G401 (cell line): Measurements from ENCODE around the gene ARL4D. TPM values are rescaled to one million over a fixed set of nuclear protein-coding genes. Genes with fewer than 3 reads are reported as not detected.
"Not testable (repeated sequence)": the region's sequence is repeated elsewhere in the genome, so short reads cannot be mapped to it uniquely, and the experiment has no call there.

ENCODE experiments used
- DNase-seq: peaks from one replicate; pipeline ENCODE4 v3.0.0-alpha.2; 2015; ENCODE audit warnings: low spot score
- in situ Hi-C: cut with HindIII; loops from 2 replicates; pipeline ENCODE4 v1.10.0; 2016; ENCODE audit warnings: low sequenced_read_pairs, mixed read lengths
- total RNA-seq: library from RNA; depleted of rRNA; stranded (reverse); fragments of >200 nt; shearing (Covaris generic); gene quantifications from 2 replicates; pipeline ENCODE4 v1.2.3, GENCODE V29; 2014

The ARL4D gene
- total RNA-seq, 1 experiment from 2014 or later: 16.7 TPM

DNA sequence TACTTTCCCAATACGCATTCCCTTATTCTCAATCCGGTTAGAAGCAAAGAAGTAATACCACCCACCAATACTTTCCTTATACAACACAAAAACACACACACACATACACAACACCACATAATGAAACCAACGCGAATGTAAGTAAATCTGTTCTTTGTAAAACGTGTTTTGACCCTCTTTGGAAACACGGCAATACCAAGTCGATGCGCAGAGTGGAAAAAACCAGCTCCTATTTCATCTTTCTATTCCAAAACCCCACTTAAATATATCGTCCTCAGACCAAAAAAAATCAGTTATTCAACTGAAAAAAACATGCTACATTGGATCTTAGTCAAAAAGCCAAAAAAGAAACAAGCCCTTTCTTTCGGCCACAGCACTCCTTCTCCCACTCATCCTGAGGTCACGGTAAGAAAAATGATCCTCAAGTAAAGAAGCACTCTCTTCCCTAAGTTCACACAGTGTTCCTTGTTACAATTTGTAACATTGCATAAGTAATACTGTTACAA, 31.0 kb upstream of the ARL4D start:
- in situ Hi-C loops: no loop called here
- DNase-seq: peak; percentile 93

DNA sequence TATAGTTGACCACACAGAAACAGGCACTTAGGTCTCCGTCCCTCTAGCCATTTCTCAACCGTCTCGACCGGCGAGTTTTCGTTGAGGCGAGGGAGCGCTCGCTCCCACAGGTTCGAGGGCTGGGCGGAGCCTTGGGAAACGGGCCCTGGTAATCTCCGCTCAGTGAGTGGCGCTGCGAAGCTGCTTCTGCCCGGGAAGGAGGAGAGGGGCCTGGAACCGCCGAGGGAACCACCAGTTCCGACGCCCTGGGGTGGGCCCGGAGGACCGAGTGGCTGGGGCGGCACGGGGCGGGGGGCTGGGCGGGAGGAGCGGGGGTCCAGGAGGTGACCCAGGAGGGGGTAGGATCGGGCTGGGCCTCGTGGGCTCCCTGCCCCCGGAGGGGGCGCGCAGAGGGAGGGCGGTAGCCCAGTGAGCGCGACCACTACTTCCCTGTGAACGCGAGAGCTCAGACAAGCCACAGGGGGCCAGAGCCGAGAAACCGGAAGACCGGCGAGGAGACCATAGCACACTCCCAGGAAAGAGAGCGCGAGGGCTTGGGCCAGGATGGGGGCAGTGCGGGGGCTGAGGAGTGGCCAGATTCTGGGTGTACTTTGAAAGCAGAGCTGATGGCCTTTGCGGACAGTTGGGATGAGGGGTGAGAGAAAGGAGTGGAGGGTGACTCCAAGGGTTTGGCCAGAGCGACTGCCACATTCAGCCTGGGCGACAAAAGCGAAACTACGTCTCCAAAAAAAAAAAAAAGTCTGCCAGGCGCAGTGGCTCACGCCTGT, 29.9 kb upstream of the ARL4D start:
- in situ Hi-C loops: no loop called here
- DNase-seq: peak; percentile 79

DNA sequence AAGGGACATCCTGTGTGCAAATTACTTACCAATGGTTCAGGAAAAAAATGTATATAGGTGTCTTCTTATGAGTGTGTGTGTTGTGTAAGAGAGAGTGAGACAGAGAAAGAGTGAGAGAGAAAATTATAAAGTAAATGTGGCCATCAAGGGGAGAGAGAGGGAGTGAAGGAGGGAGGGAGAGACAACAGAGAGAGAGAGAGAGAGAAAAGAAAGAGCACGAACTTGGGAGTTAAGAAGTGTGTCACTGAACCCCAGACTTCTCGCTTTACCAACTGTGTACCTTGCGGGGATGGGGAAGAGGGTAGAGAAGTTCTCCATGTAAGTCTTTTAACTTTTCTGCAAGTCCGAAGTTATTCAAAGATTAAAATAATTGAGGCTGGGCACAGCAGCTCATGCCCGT, 28.8 kb upstream of the ARL4D start:
- in situ Hi-C loops: no loop called here
- no peak for DNase-seq

DNA sequence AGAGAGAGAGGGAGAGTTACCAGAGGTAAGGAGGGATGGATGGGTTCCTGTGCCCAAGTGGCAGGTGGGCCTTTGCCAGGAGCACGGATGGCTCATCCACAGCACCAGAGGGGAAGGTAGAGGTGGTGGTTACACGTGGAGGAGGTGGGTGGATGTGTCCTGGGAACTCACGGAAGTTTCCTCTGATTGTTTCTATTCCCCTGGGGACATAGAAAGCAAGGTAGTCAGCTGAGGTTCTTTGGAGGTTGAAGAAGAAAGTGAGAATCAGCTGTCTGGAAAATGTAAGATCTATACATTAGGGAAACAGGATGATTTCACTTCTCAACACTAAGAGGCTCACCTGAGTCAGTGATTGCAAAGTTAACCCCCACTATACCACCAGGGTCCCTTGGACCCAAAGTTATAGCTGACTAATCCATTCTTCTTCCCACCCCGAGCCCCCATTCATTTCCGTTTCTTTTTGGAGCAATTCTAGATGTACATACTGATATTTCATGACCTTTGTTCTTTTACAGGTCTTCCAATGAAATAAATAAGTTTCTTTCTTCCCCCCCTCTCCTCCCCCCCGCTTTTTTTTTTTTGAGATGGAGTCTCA, 27.5 kb upstream of the ARL4D start:
- in situ Hi-C loops: no loop called here

DNA sequence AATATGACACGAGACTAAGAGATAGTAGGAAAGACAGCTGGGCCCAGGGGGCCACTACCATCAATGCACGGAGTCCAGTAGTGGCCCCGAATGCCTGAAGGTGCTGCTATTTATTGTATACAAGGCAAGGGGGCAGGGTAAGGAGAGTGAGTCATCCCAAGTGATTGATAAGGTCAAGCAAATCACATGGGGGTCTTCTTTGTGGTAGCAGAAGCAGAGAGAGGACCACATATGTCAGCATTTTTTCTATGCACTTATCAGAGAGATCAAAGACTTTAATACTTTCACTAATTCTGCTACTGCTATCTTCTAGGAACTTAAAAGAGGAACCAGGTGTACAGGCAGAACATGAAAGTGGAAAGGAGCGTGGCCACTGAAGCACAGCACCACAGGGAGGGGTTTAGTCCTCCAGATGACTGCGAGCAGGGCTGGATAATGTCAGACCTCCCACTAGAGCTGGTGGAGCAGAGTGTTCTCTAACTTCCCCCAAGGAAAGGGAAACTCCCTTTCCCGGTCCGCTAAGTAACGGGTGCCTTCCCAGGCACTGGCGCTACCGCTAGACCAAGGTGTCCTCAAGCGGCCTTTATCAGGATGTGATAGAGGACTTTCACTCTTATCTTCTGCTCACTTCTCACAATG, 26.4 kb upstream of the ARL4D start:
- in situ Hi-C loops: no loop called here
- DNase-seq: no peak

More for the DNA sequence above, 27.5 kb upstream of the ARL4D start:
- no peak for DNase-seq

DNA sequence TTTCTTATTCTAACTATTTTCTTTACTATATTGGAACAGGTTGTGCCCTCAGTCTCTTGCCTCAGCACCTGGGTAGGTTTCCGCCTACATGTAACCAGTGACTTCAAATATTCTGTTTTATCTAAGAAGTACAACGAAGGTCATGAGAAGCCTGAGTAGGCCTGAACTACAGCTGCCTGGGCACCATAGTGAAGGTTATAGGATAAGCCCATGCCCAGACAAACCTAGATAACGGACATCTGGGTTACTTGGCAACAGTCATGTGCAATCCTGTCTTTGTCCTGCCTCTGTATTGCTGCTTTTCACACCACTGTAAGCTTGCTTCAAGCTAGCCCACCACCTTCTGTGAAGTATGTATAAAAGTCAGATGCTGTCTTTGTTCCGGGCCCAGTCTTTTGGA, 25.4 kb upstream of the ARL4D start:
- in situ Hi-C loops: no loop called here
- no peak for DNase-seq

DNA sequence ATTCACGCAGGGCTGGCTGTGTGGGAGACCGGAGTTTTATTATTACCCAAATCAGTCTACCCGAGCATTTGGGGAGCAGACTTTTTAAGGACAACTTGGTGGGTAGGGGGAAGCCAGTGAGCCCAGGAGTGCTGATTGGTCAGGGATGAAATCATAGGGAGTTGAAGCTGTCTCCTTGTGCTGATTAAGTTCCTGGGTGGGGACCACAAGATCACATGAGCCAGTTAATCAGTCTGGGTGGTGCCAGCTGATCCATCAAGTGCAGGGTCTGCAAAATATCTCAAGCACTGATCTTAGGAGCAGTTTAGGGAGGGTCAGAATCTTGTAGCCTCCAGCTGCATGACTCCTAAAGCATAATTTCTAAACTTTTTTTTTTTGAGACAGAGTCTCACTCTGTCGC, 22.9 kb upstream of the ARL4D start:
- in situ Hi-C loops, DNase-seq: not testable (repeated sequence)

DNA sequence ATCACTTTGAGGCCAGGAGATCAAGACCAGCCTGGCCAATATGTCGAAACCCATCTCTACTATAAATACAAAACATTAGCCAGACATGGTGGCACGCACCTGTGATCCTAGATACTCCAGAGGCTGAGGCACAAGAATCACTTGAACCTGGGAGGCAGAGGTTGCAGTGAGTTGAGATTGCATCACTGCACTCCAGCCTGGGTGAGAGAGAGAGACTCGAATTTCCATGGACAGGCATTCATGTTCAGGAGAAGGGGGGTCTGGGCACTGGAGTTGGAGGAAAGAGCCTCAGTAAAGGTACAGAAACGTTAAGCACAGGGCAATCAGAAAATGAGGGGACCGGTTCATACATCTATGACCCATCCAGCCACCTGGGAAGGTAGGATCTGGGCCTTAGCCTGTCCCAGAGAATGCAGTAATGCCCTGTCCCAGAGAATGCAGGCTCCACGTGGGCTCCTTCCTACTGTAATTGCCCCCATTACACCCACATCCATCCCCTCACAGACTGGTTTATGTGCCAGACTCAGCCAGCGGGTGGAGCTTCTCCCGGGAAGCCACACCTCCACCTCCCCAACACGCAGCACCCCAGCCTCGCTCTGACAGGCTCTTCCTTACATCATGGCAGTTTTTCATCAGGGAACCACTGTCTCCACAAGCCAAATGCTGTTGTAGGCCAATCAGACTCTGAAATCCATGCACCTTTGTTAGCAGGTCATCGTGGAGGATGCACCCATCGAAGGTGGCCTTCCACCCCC, 21.6 kb upstream of the ARL4D start:
- in situ Hi-C loops: no loop called here
- no peak for DNase-seq

DNA sequence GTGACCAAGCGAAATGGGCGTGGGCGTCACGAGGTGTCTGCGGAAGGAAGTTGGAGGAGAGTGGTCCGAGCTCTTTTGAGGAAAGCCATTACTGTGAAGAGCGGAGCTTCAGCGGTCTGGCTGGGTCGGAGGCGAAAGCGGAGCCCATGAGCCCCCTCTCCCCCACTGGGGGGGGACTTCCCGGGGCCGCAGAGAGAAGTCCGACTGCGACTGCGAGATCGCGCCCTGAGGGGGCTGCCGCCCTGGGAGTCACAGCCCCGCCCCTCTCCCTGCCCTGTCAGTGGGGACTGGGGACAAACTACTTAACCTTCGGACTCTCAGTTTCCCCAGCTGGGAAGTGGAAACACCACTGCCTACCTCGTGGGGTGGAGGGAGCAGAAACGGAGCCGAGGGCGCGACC, 20.0 kb upstream of the ARL4D start:
- in situ Hi-C loops: no loop called here
- no peak for DNase-seq

DNA sequence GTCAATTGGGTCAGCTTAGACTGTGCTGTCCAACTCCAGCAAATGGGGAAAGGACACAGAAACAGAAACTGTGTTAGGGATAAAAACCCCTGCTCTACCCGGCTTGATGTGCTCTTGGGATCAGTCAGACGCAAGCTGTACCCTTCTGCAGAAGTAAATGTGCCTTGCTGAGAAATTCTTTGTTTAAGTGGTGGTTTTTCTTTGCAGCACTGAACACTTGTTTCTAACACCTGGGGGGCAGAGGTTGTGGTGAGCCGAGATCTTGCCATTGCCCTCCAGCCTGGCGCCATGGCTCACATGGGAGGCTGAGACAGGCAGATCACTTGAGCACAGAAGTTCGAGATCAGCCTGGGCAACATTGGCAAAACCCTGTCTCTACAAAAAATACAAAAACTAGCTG, 18.5 kb upstream of the ARL4D start:
- in situ Hi-C loops: no loop called here
- DNase-seq: no peak

DNA sequence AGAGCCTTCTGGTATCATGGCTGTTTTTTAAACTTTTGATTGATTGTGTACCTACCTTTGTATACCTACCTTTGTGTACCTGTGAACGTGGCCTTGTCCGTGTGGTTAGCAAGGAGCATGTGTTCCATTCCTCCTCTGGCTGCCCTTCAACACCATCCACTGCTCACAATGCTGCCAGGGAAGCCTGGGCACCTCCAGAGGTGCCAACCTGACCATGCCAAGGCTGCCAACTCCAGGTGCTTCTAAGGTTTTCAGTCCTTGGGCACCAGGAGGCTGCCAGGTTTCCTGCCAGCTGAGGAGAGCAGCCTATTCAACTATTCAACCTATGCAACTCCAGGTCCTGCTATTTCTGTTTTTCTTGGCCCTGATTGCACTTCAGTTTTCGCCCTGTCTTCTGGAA, 17.6 kb upstream of the ARL4D start:
- in situ Hi-C loops: no loop called here
- no peak for DNase-seq

DNA sequence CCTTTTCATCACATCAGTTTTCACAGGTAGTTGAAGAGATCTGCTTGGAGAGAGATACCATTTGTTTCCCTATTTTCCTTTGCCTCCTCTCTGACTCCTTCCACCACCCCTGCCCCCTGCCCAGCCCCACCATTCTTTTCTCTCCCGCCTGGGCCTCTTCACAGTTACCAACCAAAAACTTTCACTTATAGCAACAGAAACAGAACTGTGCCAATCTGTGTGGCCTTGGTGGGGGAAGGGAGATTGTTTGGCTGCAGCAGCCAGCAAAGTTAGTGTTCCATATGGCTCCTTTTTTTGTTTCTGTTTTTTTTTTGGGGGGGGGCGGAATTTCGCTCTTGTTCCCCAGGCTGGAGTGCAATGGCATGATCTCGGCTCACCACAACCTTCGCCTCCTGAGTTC, 17.2 kb upstream of the ARL4D start:
- no peak for DNase-seq
- in situ Hi-C loops: no loop called here

DNA sequence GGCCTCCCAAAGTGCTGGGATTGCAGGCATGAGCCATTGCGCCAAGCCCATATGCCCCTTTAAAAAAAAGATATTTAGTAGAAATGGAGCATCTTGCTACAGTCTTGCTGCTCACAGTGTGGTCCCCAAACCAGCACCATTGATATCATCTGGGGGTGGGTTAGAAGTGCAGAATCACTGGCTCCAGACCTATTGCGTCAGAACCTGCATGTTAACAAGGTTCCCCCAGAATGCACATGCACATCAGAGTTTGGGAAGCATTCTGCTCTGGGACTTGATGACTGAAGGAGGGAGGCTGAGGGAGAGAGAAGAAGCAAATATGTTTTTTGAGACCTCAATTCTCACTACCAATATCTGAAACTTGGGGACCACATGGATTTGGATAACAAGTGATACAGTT, 16.0 kb upstream of the ARL4D start:
- no peak for DNase-seq
- in situ Hi-C loops: no loop called here

DNA sequence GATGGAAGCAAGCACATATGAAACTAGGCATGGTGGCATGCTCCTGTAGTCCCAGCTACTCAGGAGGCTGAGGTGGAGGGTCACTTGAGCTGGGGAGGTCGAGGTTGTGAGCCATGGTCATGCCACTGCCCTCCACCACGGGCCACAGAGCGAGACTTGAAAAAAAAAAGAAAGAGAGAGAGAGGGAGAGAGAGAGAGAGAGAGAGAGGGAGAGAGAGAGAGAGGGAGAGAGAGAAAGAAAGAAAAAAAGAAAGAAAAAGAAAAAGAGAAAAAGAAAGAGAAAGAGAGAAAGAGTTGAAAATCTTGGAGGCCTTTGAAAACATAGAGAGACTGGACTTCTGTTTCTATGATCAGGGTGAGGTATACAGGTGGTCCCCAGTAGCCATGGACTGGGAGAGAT, 15.4 kb upstream of the ARL4D start:
- in situ Hi-C loops: no loop called here
- no peak for DNase-seq

DNA sequence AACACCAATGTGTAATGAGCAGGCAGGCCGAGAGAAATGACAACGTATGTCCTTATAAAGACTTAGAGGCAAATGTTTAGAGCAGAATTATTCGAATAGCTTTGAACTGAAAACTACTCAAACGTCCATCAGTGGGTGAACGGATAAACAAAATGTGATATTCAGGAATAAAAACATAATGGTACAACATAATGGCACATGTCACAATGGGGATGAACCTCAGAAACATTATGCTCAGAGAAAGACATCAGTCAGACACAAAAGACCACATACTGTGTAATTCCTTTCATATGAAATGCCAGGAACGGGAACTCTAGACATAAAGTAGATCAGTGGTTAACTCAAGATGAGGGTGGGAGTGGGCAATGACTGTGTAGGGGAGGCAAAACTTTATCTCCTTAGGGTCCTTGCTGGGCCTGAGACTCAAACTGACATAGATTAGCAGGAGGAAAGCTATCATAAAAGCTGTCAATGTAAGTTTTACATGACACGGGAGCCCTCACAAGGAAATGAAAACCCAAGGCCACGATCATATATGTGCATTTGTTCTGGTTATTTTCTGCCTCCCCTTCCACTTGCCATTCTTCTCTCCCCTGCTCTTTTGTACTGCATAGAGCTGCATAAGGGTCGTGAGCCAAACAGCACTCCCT, 14.8 kb upstream of the ARL4D start:
- in situ Hi-C loops: no loop called here
- DNase-seq: no peak

DNA sequence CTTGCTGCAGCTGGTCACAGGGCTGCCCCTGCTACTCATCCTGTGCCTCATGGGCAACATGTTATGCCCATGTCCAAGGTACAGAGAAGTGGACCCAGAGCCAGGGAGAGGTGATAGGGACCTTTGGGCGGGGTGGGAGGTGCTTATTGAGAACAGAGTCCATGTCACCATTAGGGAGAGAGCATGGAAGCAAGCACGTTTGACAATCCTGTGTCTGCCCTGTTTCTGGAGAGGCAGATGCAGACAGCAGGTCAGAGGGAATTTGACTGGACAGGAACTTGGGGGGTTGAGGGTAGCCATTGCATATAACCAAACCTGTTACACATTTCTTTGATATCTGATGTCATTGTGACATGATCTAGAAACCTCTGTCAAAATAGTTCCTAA, 14.3 kb upstream of the ARL4D start:
- DNase-seq: no peak
- in situ Hi-C loops: no loop called here

DNA sequence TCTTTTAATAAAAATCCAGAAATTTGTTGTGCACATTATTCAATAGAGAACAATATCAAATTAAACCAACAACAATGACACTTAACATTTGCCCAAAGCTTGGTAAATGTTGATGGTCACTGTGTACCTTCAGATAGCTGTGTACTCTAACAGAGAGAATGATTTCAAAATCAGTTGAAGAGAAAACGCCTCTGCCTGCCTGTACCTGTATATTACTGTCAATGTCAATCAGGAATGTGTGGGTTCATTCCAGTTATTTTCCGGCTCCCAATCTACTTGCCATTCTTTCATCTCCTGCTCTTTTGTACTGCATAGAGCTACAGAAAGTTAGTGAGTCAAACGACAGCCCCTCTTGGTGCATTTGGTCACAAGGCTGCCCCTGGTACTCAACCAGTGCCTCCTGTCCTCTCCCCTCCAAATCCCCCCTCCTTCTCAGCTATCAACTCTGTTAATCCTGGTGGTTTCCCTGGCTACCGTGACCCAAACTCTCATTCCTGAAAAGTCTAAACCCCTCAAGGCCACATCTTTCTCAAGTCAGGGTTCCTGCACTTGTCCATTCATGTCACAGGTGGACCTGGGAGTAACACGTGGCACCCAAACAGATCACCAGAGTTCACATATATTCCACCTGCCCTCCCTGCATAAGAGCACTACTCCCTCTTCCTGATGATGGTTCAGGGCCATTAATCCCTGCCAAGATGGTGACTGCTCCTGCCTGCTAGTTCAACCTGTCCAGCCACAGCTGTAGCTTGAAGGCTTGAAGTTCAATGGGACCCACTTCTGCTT, 13.6 kb upstream of the ARL4D start:
- DNase-seq: no peak
- in situ Hi-C loops: no loop called here

DNA sequence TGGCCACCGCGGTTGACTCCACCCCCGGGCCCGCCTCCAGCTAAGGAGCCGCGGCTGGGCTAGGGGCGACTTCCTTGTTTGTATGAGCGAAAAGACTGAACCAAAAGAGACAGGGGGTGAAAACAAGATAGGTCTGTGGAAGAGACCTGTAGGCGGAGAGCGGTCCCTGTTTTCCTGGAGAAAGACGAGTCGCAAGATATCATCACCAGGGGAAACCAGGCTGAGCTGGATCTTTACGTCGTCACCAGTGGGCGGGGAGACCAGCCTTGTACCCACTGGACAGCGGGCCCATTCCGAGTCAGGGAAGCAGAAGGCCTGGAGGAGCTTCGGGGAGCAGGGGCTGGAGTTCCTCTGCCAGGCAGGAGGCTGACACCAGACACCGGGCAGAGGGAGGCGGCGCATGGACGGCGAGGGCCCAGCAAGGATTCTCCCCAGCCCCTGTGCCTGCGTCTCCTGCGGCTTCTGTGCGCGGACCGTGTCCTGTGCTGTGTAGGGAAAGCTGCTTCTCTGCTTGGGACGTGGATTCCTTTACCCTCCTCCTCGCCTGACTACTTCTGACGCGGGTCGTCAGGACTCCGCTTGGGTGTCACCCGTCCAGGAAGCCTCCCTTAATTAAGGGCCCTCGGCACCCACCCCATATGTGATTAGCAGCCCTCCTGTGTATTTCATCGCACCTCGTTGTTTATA, 10.3 kb upstream of the ARL4D start:
- peak; percentile 96 for DNase-seq
- in situ Hi-C loops: no loop called here
